ENCODE data around the gene TEAD1. TPM values are rescaled to one million over a fixed set of nuclear protein-coding genes. Genes with fewer than 3 reads are reported as not detected.

The TEAD1 gene
- total RNA-seq, 3 donors from 2014 or later, result 0.79 to 1.4 (median 0.90) TPM

GRCh38 chr11:12989428-12990161 lies 315.4 kb downstream of the TEAD1 start:
- H3K27me3 Mint-ChIP-seq (ENCODE audit: low read depth), result peaks cover 5% of the 10 kb centered on the region
- no peaks in the 10 kb centered on the region for H3K36me3 Mint-ChIP-seq (ENCODE audit: insufficient read depth)
- H3K4me1 Mint-ChIP-seq (ENCODE audit: low read depth), result no peaks in the 10 kb centered on the region
- H3K9me3 Mint-ChIP-seq, result no peaks in the 10 kb centered on the region
- H3K4me3 Mint-ChIP-seq, result no peak overlapping the region
- ATAC-seq (no peak), DNase-seq (no peak)

GRCh38 chr11:12990162-12990480 lies 315.9 kb downstream of the TEAD1 start:
- H3K9me3 Mint-ChIP-seq, result no peaks in the 10 kb centered on the region
- H3K27me3 Mint-ChIP-seq (ENCODE audit: low read depth), result peaks cover 5% of the 10 kb centered on the region
- no peaks in the 10 kb centered on the region for H3K4me1 Mint-ChIP-seq (ENCODE audit: low read depth)
- H3K4me3 Mint-ChIP-seq, result no peak overlapping the region
- H3K36me3 Mint-ChIP-seq (ENCODE audit: insufficient read depth), result no peaks in the 10 kb centered on the region
- no peak for DNase-seq
- no peak for ATAC-seq

GRCh38 chr11:12991426-12991825 lies 317.2 kb downstream of the TEAD1 start:
- no peaks in the 10 kb centered on the region for H3K27me3 Mint-ChIP-seq (ENCODE audit: low read depth)
- H3K36me3 Mint-ChIP-seq (ENCODE audit: insufficient read depth), result no peaks in the 10 kb centered on the region
- H3K4me3 Mint-ChIP-seq, result no peak overlapping the region
- no peaks in the 10 kb centered on the region for H3K9me3 Mint-ChIP-seq
- no peaks in the 10 kb centered on the region for H3K4me1 Mint-ChIP-seq (ENCODE audit: low read depth)
- no peak for ATAC-seq
- no peak for DNase-seq

GRCh38 chr11:12993626-12994025 lies 319.4 kb downstream of the TEAD1 start:
- Mint-ChIP-seq H3K36me3 (ENCODE audit: insufficient read depth) (no peaks in the 10 kb centered on the region), H3K27me3 (ENCODE audit: low read depth) (no peaks in the 10 kb centered on the region), H3K4me3 (no peak overlapping the region), H3K4me1 (ENCODE audit: low read depth) (no peaks in the 10 kb centered on the region), H3K9me3 (no peaks in the 10 kb centered on the region)
- DNase-seq (no peak), ATAC-seq (no peak)
